H54 (cell line): ENCODE data around the gene UBR3.
"Not testable (repeated sequence)": the region's sequence is repeated elsewhere in the genome, so short reads cannot be mapped to it uniquely, and the experiment has no call there.

ENCODE experiments used
- DNase-seq: peaks from one replicate; pipeline ENCODE4 v3.0.0; 2011; ENCODE audit warnings: low spot score, mixed read lengths; ENCODE audit not compliant: insufficient read length
- FAIRE-seq: peaks from 3 replicates; lab custom pipeline; 2011; peaks lifted over from hg19 to GRCh38; lab: Jason Lieb, UNC
- POLR2A ChIP-seq: IDR thresholded peaks from 2 replicates; pipeline ENCODE4 v1.6.1; 2011; ENCODE audit warnings: low read depth, mild to moderate bottlenecking, low read length

The UBR3 gene

GRCh38 chr2:169916623-169917022 lies 89.4 kb downstream of the UBR3 start:
- TF ChIP-seq POLR2A = no peak
- FAIRE-seq (no peak), DNase-seq (no peak)

GRCh38 chr2:169923977-169924376 lies 96.7 kb downstream of the UBR3 start:
- no peak for FAIRE-seq

GRCh38 chr2:169925968-169926367 lies 98.7 kb downstream of the UBR3 start:
- no peak for FAIRE-seq
- TF ChIP-seq POLR2A = no peak
- no peak for DNase-seq

More at GRCh38 chr2:169923977-169924376, 96.7 kb downstream of the UBR3 start:
- TF ChIP-seq POLR2A = no peak
- no peak for DNase-seq

GRCh38 chr2:169928463-169928864 lies 101.2 kb downstream of the UBR3 start:
- no peak for TF ChIP-seq POLR2A
- peak; percentile 38 for FAIRE-seq
- DNase-seq = no peak

- peak; percentile 4 for DNase-seq
- FAIRE-seq = no peak
- no peak for TF ChIP-seq POLR2A
These were observed 106.0 kb downstream of the UBR3 start for GRCh38 chr2:169933124-169933711.

GRCh38 chr2:169936652-169937051 lies 109.4 kb downstream of the UBR3 start:
- not testable (repeated sequence) for DNase-seq, FAIRE-seq

- TF ChIP-seq POLR2A = no peak
- FAIRE-seq = no peak
- no peak for DNase-seq
These were observed 118.3 kb downstream of the UBR3 start for GRCh38 chr2:169945515-169945914.

- TF ChIP-seq POLR2A = no peak
- no peak for FAIRE-seq
- no peak for DNase-seq
These were observed 118.8 kb downstream of the UBR3 start for GRCh38 chr2:169946092-169946491.

- no peak for DNase-seq
- no peak for FAIRE-seq
- TF ChIP-seq POLR2A = no peak
These were observed 119.3 kb downstream of the UBR3 start for GRCh38 chr2:169946546-169946945.

GRCh38 chr2:169955940-169956339 lies 128.7 kb downstream of the UBR3 start:
- no peak for DNase-seq
- FAIRE-seq = no peak
- no peak for TF ChIP-seq POLR2A

GRCh38 chr2:169957219-169957618 lies 130.0 kb downstream of the UBR3 start:
- not testable (repeated sequence) for FAIRE-seq, DNase-seq

- no peak for TF ChIP-seq POLR2A
- DNase-seq (no peak), FAIRE-seq (no peak)
These were observed 134.7 kb downstream of the UBR3 start for GRCh38 chr2:169961911-169962310.

GRCh38 chr2:169963786-169964185 lies 136.5 kb downstream of the UBR3 start:
- FAIRE-seq (no peak), DNase-seq (no peak)
- TF ChIP-seq POLR2A = no peak

- no peak for FAIRE-seq
- DNase-seq = no peak
- TF ChIP-seq POLR2A = no peak
These were observed 137.5 kb downstream of the UBR3 start for GRCh38 chr2:169964740-169965139.

GRCh38 chr2:169965495-169965894 lies 138.2 kb downstream of the UBR3 start:
- no peak for FAIRE-seq
- no peak for TF ChIP-seq POLR2A
- no peak for DNase-seq

GRCh38 chr2:169966454-169966853 lies 139.2 kb downstream of the UBR3 start:
- no peak for DNase-seq
- no peak for TF ChIP-seq POLR2A
- no peak for FAIRE-seq

- no peak for TF ChIP-seq POLR2A
- DNase-seq (no peak), FAIRE-seq (no peak)
These were observed 141.5 kb downstream of the UBR3 start for GRCh38 chr2:169968743-169969142.
